AG08396 (cell line): ENCODE results near the gene C2CD5.

Source experiments
- DNase-seq: peaks from one replicate; pipeline ENCODE4 v3.0.0; 2012; ENCODE audit warnings: low spot score, mixed read lengths

The C2CD5 gene

GRCh38 chr12:22414742-22415141, 129.6 kb downstream of the C2CD5 start:
- no peak for DNase-seq

GRCh38 chr12:22413592-22413991, 130.8 kb downstream of the C2CD5 start:
- no peak for DNase-seq

- DNase-seq, result no peak
Measured at GRCh38 chr12:22412581-22412980, 131.8 kb downstream of the C2CD5 start.

- no peak for DNase-seq
Measured at GRCh38 chr12:22410486-22410885, 133.9 kb downstream of the C2CD5 start.

GRCh38 chr12:22409377-22410164, 134.8 kb downstream of the C2CD5 start:
- DNase-seq, result no peak

GRCh38 chr12:22408610-22409376, 135.5 kb downstream of the C2CD5 start:
- DNase-seq, result no peak

GRCh38 chr12:22407397-22407796, 136.9 kb downstream of the C2CD5 start:
- DNase-seq, result no peak

GRCh38 chr12:22406627-22407026, 137.7 kb downstream of the C2CD5 start:
- DNase-seq, result no peak

GRCh38 chr12:22399464-22400180, 144.7 kb downstream of the C2CD5 start:
- DNase-seq, result no peak
